ENCODE data around the gene EEPD1.

- TF ChIP-seq CHD2 (IDR thresholded peaks at IDR 0.05; ENCODE audit: low read length, partially characterized antibody) (no peak), EZH2phosphoT487 (IDR thresholded peaks at IDR 0.05; ENCODE audit: borderline replicate concordance, low read depth) (no peak), REST (IDR thresholded peaks at IDR 0.05; ENCODE audit: low read depth, low read length) (no peak), CTCF (IDR thresholded peaks at IDR 0.05) (no peak), RFX5 (IDR thresholded peaks at IDR 0.05; ENCODE audit: low read length) (no peak), USF2 (IDR thresholded peaks at IDR 0.05; ENCODE audit: borderline replicate concordance, low read depth, low read length) (no peak), TAF1 (IDR thresholded peaks at IDR 0.05; ENCODE audit: borderline replicate concordance, low read depth, low read length) (no peak), JUND (IDR thresholded peaks at IDR 0.05) (no peak), POLR2AphosphoS5 (IDR thresholded peaks at IDR 0.05; ENCODE audit: low read depth, low read length) (no peak), SMC3 (IDR thresholded peaks at IDR 0.05; ENCODE audit: low read depth, low read length) (no peak), RAD21 (IDR thresholded peaks at IDR 0.05; ENCODE audit: low read length) (no peak), ELF1 (IDR thresholded peaks at IDR 0.05) (no peak), ZBTB33 (IDR thresholded peaks at IDR 0.05; ENCODE audit: borderline replicate concordance, low read depth) (no peak)
Observed at GRCh38 chr7:36312915-36313334, 159.9 kb downstream of the EEPD1 start.

Data from SK-N-SH (cell line).